Trophoblast cell (in vitro differentiated cells and primary cell): Measurements from ENCODE around the gene TBC1D9.
A peak's percentile ranks its signal among the peaks of the same experiment; 100 is the strongest.

ENCODE experiments used
- DNase-seq, 2 donors: peaks; one replicate each; pipeline ENCODE4 v3.0.0-alpha.2; 2016
- H2AFZ ChIP-seq: 2 replicates; pipeline ENCODE4 v1.6.1; 2013; ENCODE audit warnings: low read length, moderate library complexity, mild to moderate bottlenecking; ENCODE audit not compliant: insufficient read depth, poor library complexity
- H2AK5ac ChIP-seq: 2 replicates; pipeline ENCODE4 v1.6.1; 2013; ENCODE audit warnings: mild to moderate bottlenecking, low read length
- H2BK120ac ChIP-seq: 2 replicates; pipeline ENCODE4 v1.6.1; 2013; ENCODE audit warnings: low read length, mild to moderate bottlenecking, moderate library complexity; ENCODE audit not compliant: insufficient read depth, poor library complexity
- H2BK12ac ChIP-seq: 2 replicates; pipeline ENCODE4 v1.6.1; 2013; ENCODE audit warnings: mild to moderate bottlenecking, low read length, moderate library complexity
- H2BK5ac ChIP-seq: 2 replicates; pipeline ENCODE4 v1.6.1; 2013; ENCODE audit warnings: low read length, low read depth, moderate library complexity, mild to moderate bottlenecking; ENCODE audit not compliant: poor library complexity
- H3K14ac ChIP-seq: 2 replicates; pipeline ENCODE4 v1.6.1; 2013; ENCODE audit warnings: mild to moderate bottlenecking, low read length
- H3K18ac ChIP-seq: 2 replicates; pipeline ENCODE4 v1.6.1; 2013; ENCODE audit warnings: mild to moderate bottlenecking, low read length
- H3K23ac ChIP-seq: 2 replicates; pipeline ENCODE4 v1.6.1; 2013; ENCODE audit warnings: low read length
- H3K27ac ChIP-seq: 2 replicates; pipeline ENCODE4 v1.5.1; 2013; ENCODE audit warnings: low read depth, mild to moderate bottlenecking, inconsistent platforms, low read length, moderate library complexity
- H3K27me3 ChIP-seq: 2 replicates; pipeline ENCODE4 v1.6.1; 2013; ENCODE audit warnings: inconsistent platforms, mild to moderate bottlenecking, low read length, moderate library complexity; ENCODE audit not compliant: insufficient read depth
- H3K36me3 ChIP-seq, 2 experiments: 1 replicate in 1 of 2; 2 replicates in 1 of 2; pipeline ENCODE4 v1.6.1; 2013; ENCODE audit warnings: low read length in 2 of 2, mild to moderate bottlenecking in 2 of 2, moderate library complexity in 1 of 2; ENCODE audit not compliant: insufficient read depth in 2 of 2, control insufficient read depth in 1 of 2
- H3K4ac ChIP-seq: 2 replicates; pipeline ENCODE4 v1.6.1; 2013; ENCODE audit warnings: low read depth, mild to moderate bottlenecking, low read length, moderate library complexity
- H3K4me1 ChIP-seq, 2 experiments: 1 replicate in 1 of 2; 2 replicates in 1 of 2; pipeline ENCODE4 v1.6.1; 2013; ENCODE audit warnings: low read length in 2 of 2, mild to moderate bottlenecking in 2 of 2, moderate library complexity in 1 of 2; ENCODE audit not compliant: insufficient read depth in 2 of 2, control insufficient read depth in 1 of 2
- H3K4me2 ChIP-seq: 2 replicates; pipeline ENCODE4 v1.6.1; 2013; ENCODE audit warnings: inconsistent platforms, mild to moderate bottlenecking, low read length, moderate library complexity
- H3K4me3 ChIP-seq: 2 replicates; pipeline ENCODE4 v1.5.1; 2013; ENCODE audit warnings: mild to moderate bottlenecking, low read depth, low read length, inconsistent platforms
- H3K79me1 ChIP-seq: one replicate; pipeline ENCODE4 v1.6.1; 2013; ENCODE audit warnings: low read length
- H3K79me2 ChIP-seq: 2 replicates; pipeline ENCODE4 v1.6.1; 2013; ENCODE audit warnings: low read length, mild to moderate bottlenecking; ENCODE audit not compliant: control insufficient read depth, insufficient read depth, poor library complexity
- H3K9ac ChIP-seq: 2 replicates; pipeline ENCODE4 v1.6.1; 2013; ENCODE audit warnings: mild to moderate bottlenecking, low read length
- H3K9me3 ChIP-seq: 2 replicates; pipeline ENCODE4 v1.6.1; 2013; ENCODE audit warnings: low read depth, mild to moderate bottlenecking, control low read depth, inconsistent platforms, low read length; ENCODE audit not compliant: insufficient read depth
- H4K12ac ChIP-seq: 2 replicates; pipeline ENCODE4 v1.6.1; 2013; ENCODE audit warnings: low read depth, mild to moderate bottlenecking, low read length, moderate library complexity
- H4K8ac ChIP-seq: 2 replicates; pipeline ENCODE4 v1.6.1; 2013; ENCODE audit warnings: low read depth, mild to moderate bottlenecking, low read length, moderate library complexity
- H4K91ac ChIP-seq: one replicate; pipeline ENCODE4 v1.6.1; 2013; ENCODE audit warnings: low read depth, mild to moderate bottlenecking, low read length, moderate library complexity
- WGBS: extraction: QIAGEN DNeasy Blood & Tissue Kit; methylation state at CpG from one replicate; pipeline ENCODE4 v1.1.7; 2013; ENCODE audit warnings: missing lambda C conversion rate; ENCODE audit not compliant: insufficient read length, insufficient coverage; ENCODE audit errors: extremely low coverage; 5-methylcytosine and 5-hydroxymethylcytosine counted together

The TBC1D9 gene

GRCh38 chr4:140617499-140618248, 138.5 kb downstream of the TBC1D9 start:
- H3K9ac ChIP-seq: no peak overlapping the region
- no peak overlapping the region for H3K4ac ChIP-seq
- no peak overlapping the region for H4K12ac ChIP-seq
- no peaks in the 10 kb centered on the region for H3K79me2 ChIP-seq
- H3K18ac ChIP-seq: no peak overlapping the region
- no peaks in the 10 kb centered on the region for H3K4me1 ChIP-seq
- H3K4me2 ChIP-seq: no peak overlapping the region
- no peak overlapping the region for H2BK5ac ChIP-seq
- peaks cover 7 to 15% of the 10 kb centered on the region in 2 experiments for H3K36me3 ChIP-seq
- peak overlapping the region; percentile 55 for H2BK12ac ChIP-seq
- no peak overlapping the region for H3K4me3 ChIP-seq
- no peak overlapping the region for H2AK5ac ChIP-seq
- H4K91ac ChIP-seq: no peak overlapping the region
- no peaks in the 10 kb centered on the region for H3K27me3 ChIP-seq
- H2BK120ac ChIP-seq: no peak overlapping the region
- no CpG with 5 or more reads among the region's 7 CpGs for WGBS
- DNase-seq: no peak
- no peak overlapping the region for H2AFZ ChIP-seq
- peaks cover 2% of the 10 kb centered on the region for H3K9me3 ChIP-seq
- peak overlapping the region; percentile 41 for H3K14ac ChIP-seq
- H3K79me1 ChIP-seq: peaks cover 2% of the 10 kb centered on the region
- no peak overlapping the region for H3K23ac ChIP-seq
- no peak overlapping the region for H3K27ac ChIP-seq
- no peak overlapping the region for H4K8ac ChIP-seq

GRCh38 chr4:140615451-140615850, 140.7 kb downstream of the TBC1D9 start:
- H3K23ac ChIP-seq: no peak overlapping the region
- no peak overlapping the region for H4K12ac ChIP-seq
- DNase-seq: peak; percentile 8 to 59

GRCh38 chr4:140612357-140612756, 143.8 kb downstream of the TBC1D9 start:
- no peak overlapping the region for H3K4ac ChIP-seq
- H3K4me3 ChIP-seq: no peak overlapping the region
- H3K27me3 ChIP-seq: no peaks in the 10 kb centered on the region
- H3K18ac ChIP-seq: no peak overlapping the region
- H2BK120ac ChIP-seq: no peak overlapping the region
- no peak overlapping the region for H3K27ac ChIP-seq
- no peaks in the 10 kb centered on the region for H3K36me3 ChIP-seq
- WGBS: no CpG with 5 or more reads among the region's 1 CpG
- H3K9ac ChIP-seq: no peak overlapping the region
- H4K8ac ChIP-seq: no peak overlapping the region
- no peak overlapping the region for H3K14ac ChIP-seq
- no peaks in the 10 kb centered on the region for H3K4me1 ChIP-seq
- peaks cover 2% of the 10 kb centered on the region for H3K9me3 ChIP-seq
- no peak overlapping the region for H3K23ac ChIP-seq
- no peak overlapping the region for H3K4me2 ChIP-seq
- no peak overlapping the region for H2AFZ ChIP-seq
- H3K79me1 ChIP-seq: peaks cover 2% of the 10 kb centered on the region
- no peak overlapping the region for H2AK5ac ChIP-seq
- no peak overlapping the region for H4K12ac ChIP-seq
- no peaks in the 10 kb centered on the region for H3K79me2 ChIP-seq
- no peak overlapping the region for H2BK12ac ChIP-seq
- no peak for DNase-seq
- H4K91ac ChIP-seq: no peak overlapping the region
- H2BK5ac ChIP-seq: no peak overlapping the region

More at GRCh38 chr4:140615451-140615850, 140.7 kb downstream of the TBC1D9 start:
- H3K14ac ChIP-seq: no peak overlapping the region
- H3K4me2 ChIP-seq: no peak overlapping the region
- H3K4me3 ChIP-seq: no peak overlapping the region
- no peak overlapping the region for H2BK12ac ChIP-seq
- H3K79me1 ChIP-seq: peaks cover 2% of the 10 kb centered on the region
- H2AK5ac ChIP-seq: no peak overlapping the region
- no peaks in the 10 kb centered on the region for H3K4me1 ChIP-seq
- no peak overlapping the region for H2AFZ ChIP-seq
- WGBS: no CpG with 5 or more reads among the region's 1 CpG
- H3K4ac ChIP-seq: no peak overlapping the region
- no peaks in the 10 kb centered on the region for H3K79me2 ChIP-seq
- peaks cover 0 to 7% of the 10 kb centered on the region in 2 experiments for H3K36me3 ChIP-seq
- H4K8ac ChIP-seq: no peak overlapping the region
- no peaks in the 10 kb centered on the region for H3K27me3 ChIP-seq
- no peak overlapping the region for H3K27ac ChIP-seq
- H3K9ac ChIP-seq: no peak overlapping the region
- no peak overlapping the region for H3K18ac ChIP-seq
- no peak overlapping the region for H2BK120ac ChIP-seq
- H3K9me3 ChIP-seq: peaks cover 2% of the 10 kb centered on the region
- H2BK5ac ChIP-seq: no peak overlapping the region
- no peak overlapping the region for H4K91ac ChIP-seq

GRCh38 chr4:140611854-140612253, 144.3 kb downstream of the TBC1D9 start:
- Histone ChIP-seq H3K79me1 (peaks cover 2% of the 10 kb centered on the region), H3K14ac (no peak overlapping the region), H2BK12ac (no peak overlapping the region), H3K27me3 (no peaks in the 10 kb centered on the region), H3K4ac (no peak overlapping the region), H3K9ac (no peak overlapping the region), H3K27ac (no peak overlapping the region), H2BK5ac (no peak overlapping the region), H4K12ac (no peak overlapping the region), H3K23ac (no peak overlapping the region), H3K4me2 (no peak overlapping the region), H3K4me3 (no peak overlapping the region), H3K18ac (no peak overlapping the region), H3K36me3 (no peaks in the 10 kb centered on the region), H2AFZ (no peak overlapping the region), H2AK5ac (no peak overlapping the region), H4K91ac (no peak overlapping the region), H3K9me3 (peaks cover 2% of the 10 kb centered on the region), H2BK120ac (no peak overlapping the region), H3K4me1 (no peaks in the 10 kb centered on the region), H4K8ac (no peak overlapping the region), H3K79me2 (no peaks in the 10 kb centered on the region)
- no CpG with 5 or more reads among the region's 3 CpGs for WGBS
- no peak for DNase-seq
